Upper lobe of right lung (tissue), 1 donor: ENCODE data around the gene DYNLL1. TPM values are rescaled to one million over a fixed set of nuclear protein-coding genes. Genes with fewer than 3 reads are reported as not detected.
A peak's percentile ranks its signal among the peaks of the same experiment; 100 is the strongest.

Experiments used
- ATAC-seq: fragments of 200-7000 bp; cut with Tn5 transposase; one replicate; pipeline ENCODE4 v1.9.1; 2020; ENCODE audit warnings: mild to moderate bottlenecking, moderate library complexity
- DNase-seq: peaks from one replicate; pipeline ENCODE4 v3.0.0-alpha.2; 2020
- H3K27ac ChIP-seq: fragments of 200-600 bp; one replicate; pipeline ENCODE4 v1.8.0; 2022
- H3K27me3 ChIP-seq: fragments of 200-600 bp; one replicate; pipeline ENCODE4 v1.8.0; 2022; ENCODE audit warnings: mild to moderate bottlenecking
- H3K36me3 ChIP-seq: fragments of 200-600 bp; one replicate; pipeline ENCODE4 v1.8.0; 2022
- H3K4me1 ChIP-seq: fragments of 200-600 bp; one replicate; pipeline ENCODE4 v1.8.0; 2022
- H3K4me3 ChIP-seq: fragments of 200-600 bp; one replicate; pipeline ENCODE4 v1.8.0; 2022; ENCODE audit warnings: mild to moderate bottlenecking
- H3K9me3 ChIP-seq: fragments of 200-600 bp; one replicate; pipeline ENCODE4 v1.8.0; 2022
- CTCF ChIP-seq: fragments of 200-600 bp; IDR thresholded peaks from one replicate; pipeline ENCODE4 v1.8.0; 2022; ENCODE audit warnings: antibody characterized with exemption
- intact Hi-C: fragments of 100-400 bp; cut with DNase I; formaldehyde crosslinking; loops from one replicate; pipeline ENCODE4 v1.11.0; 2022
- total RNA-seq: library from RNA; stranded (reverse); fragmentation: NEBNext Ultra II Directional; extraction: Animal tissue kit (Norgen Biotek cat#: 25700); gene quantifications from one replicate; pipeline ENCODE4 v1.2.1, GENCODE V29; 2021
- donor health status: DM: no; HTN: yes; CAD: no; lungs with severe emphysema.

DYNLL1 gene
- total RNA-seq, 1 donor from 2014 or later = 242 TPM

- ATAC-seq = no peak
- no peaks in the 10 kb centered on the region for H3K9me3 ChIP-seq
- H3K4me1 ChIP-seq = peaks cover 64% of the 10 kb centered on the region
- peak overlapping the region; percentile 18 for H3K27ac ChIP-seq
- no peak for DNase-seq
- no peak overlapping the region for H3K4me3 ChIP-seq
- H3K27me3 ChIP-seq = no peaks in the 10 kb centered on the region
- TF ChIP-seq CTCF = no peak
- H3K36me3 ChIP-seq = peaks cover 29% of the 10 kb centered on the region
- intact Hi-C loops = no loop called here
Measured at GRCh38 chr12:120542166-120542565, 46.3 kb downstream of the DYNLL1 start.

GRCh38 chr12:120544691-120545090 is 48.8 kb downstream of the DYNLL1 start:
- peaks cover 46% of the 10 kb centered on the region for H3K4me1 ChIP-seq
- peaks cover 54% of the 10 kb centered on the region for H3K36me3 ChIP-seq

GRCh38 chr12:120546050-120546386 is 50.1 kb downstream of the DYNLL1 start:
- H3K27me3 ChIP-seq = no peaks in the 10 kb centered on the region
- H3K4me1 ChIP-seq = peaks cover 46% of the 10 kb centered on the region
- H3K4me3 ChIP-seq = no peak overlapping the region
- no peaks in the 10 kb centered on the region for H3K9me3 ChIP-seq
- no peak for TF ChIP-seq CTCF
- DNase-seq = no peak
- H3K36me3 ChIP-seq = peaks cover 57% of the 10 kb centered on the region
- ATAC-seq = no peak
- intact Hi-C loops = no loop called here
- no peak overlapping the region for H3K27ac ChIP-seq

More at GRCh38 chr12:120544691-120545090, 48.8 kb downstream of the DYNLL1 start:
- no peak overlapping the region for H3K4me3 ChIP-seq
- H3K27me3 ChIP-seq = no peaks in the 10 kb centered on the region
- no peak overlapping the region for H3K27ac ChIP-seq
- DNase-seq (no peak), ATAC-seq (no peak)
- no peak for TF ChIP-seq CTCF
- no peaks in the 10 kb centered on the region for H3K9me3 ChIP-seq
- intact Hi-C loops = no loop called here

Other genes with a start within 250 kb of the DYNLL1 start
- 105 TPM for gene PXN, start 230.4 kb upstream of the DYNLL1 start, total RNA-seq
- gene RNU4-2, start 204.2 kb upstream of the DYNLL1 start, total RNA-seq = 14,226 TPM
- gene RNU4-1, start 202.9 kb upstream of the DYNLL1 start, total RNA-seq = 2,477 TPM
- 2.4 TPM for gene SIRT4, start 193.8 kb upstream of the DYNLL1 start, total RNA-seq
- 62.2 TPM for gene PLA2G1B, start 168.3 kb upstream of the DYNLL1 start, total RNA-seq
- gene MSI1, start 126.9 kb upstream of the DYNLL1 start, total RNA-seq = 0.46 TPM
- 258 TPM for gene COX6A1, start 58.0 kb upstream of the DYNLL1 start, total RNA-seq
- 21.1 TPM for gene TRIAP1, start 49.7 kb upstream of the DYNLL1 start, total RNA-seq
- gene GATC, start 49.7 kb upstream of the DYNLL1 start, total RNA-seq = 29.3 TPM
- 116 TPM for gene SRSF9, start 26.4 kb upstream of the DYNLL1 start, total RNA-seq
- gene COQ5, start 33.0 kb downstream of the DYNLL1 start, total RNA-seq = 19.6 TPM
- gene RNF10, start 38.2 kb downstream of the DYNLL1 start, total RNA-seq = 190 TPM
- 41.1 TPM for gene POP5, start 85.3 kb downstream of the DYNLL1 start, total RNA-seq
- gene CABP1, start 144.5 kb downstream of the DYNLL1 start, total RNA-seq = 0.23 TPM
- 115 TPM for gene MLEC, start 191.0 kb downstream of the DYNLL1 start, total RNA-seq
- 23.0 TPM for gene UNC119B, start 214.3 kb downstream of the DYNLL1 start, total RNA-seq
- gene ACADS, start 229.7 kb downstream of the DYNLL1 start, total RNA-seq = 20.9 TPM